Measurements from ENCODE around the gene RHOF. TPM values are rescaled to one million over a fixed set of nuclear protein-coding genes. Genes with fewer than 3 reads are reported as not detected.
A peak's percentile ranks its signal among the peaks of the same experiment; 100 is the strongest.

Gene RHOF
- total and polyA plus RNA-seq, 2 experiments from 2014 or later, result 2.4 to 6.7 TPM

- Histone ChIP-seq H3K9me2 (ENCODE audit: insufficient read depth) (no peaks in the 10 kb centered on the region), H3K4me1 (ENCODE audit: insufficient read depth) (peaks cover 14% of the 10 kb centered on the region), H3K79me2 (ENCODE audit: insufficient read depth) (peaks cover 95% of the 10 kb centered on the region), H3K9me3 (ENCODE audit: low read depth) (no peaks in the 10 kb centered on the region), H3K4me2 (ENCODE audit: unreplicated experiment) (peak overlapping the region; percentile 87), H3K27ac (peak overlapping the region; percentile 55), H3K27me3 (replicated peaks; ENCODE audit: insufficient read depth) (no peaks in the 10 kb centered on the region), H3F3A (ENCODE audit: insufficient read depth) (peaks cover 11% of the 10 kb centered on the region), H4K20me1 (ENCODE audit: insufficient read depth) (no peaks in the 10 kb centered on the region), H2AFZ (no peak overlapping the region), H3K4me3 (peak overlapping the region; percentile 76), H3K9ac (peak overlapping the region; percentile 76), H3K36me3 (ENCODE audit: low read depth) (peaks cover 36% of the 10 kb centered on the region)
- in situ Hi-C loops (cut with MboI), result no loop called here
- TF ChIP-seq EZH2 (IDR thresholded peaks at IDR 0.05; ENCODE audit: insufficient read depth, poor library complexity, severe bottlenecking), result no peak
- peak; percentile 63 for DNase-seq
- WGBS, 2 experiments (ENCODE audit: low coverage in 1 of 2, low lambda C conversion rate in 2 of 2, missing lambda C conversion rate in 2 of 2), result 51 to 53% methylated on average over 23 to 25 of the region's 25 CpGs
These were observed 19.7 kb upstream of the RHOF start for GRCh38 chr12:121812921-121813896.

GRCh38 chr12:121812320-121812871 is 18.9 kb upstream of the RHOF start:
- no peaks in the 10 kb centered on the region for H4K20me1 ChIP-seq (ENCODE audit: insufficient read depth)

GRCh38 chr12:121811434-121812319 is 18.2 kb upstream of the RHOF start:
- peaks cover 95% of the 10 kb centered on the region for H3K79me2 ChIP-seq (ENCODE audit: insufficient read depth)
- no peak overlapping the region for H2AFZ ChIP-seq
- H3K27me3 ChIP-seq (replicated peaks; ENCODE audit: insufficient read depth), result no peaks in the 10 kb centered on the region
- peaks cover 23% of the 10 kb centered on the region for H3K36me3 ChIP-seq (ENCODE audit: low read depth)
- peak overlapping the region; percentile 64 for H3K27ac ChIP-seq
- TF ChIP-seq EZH2phosphoT487 (IDR thresholded peaks at IDR 0.05; ENCODE audit: insufficient read depth, low read depth), result no peak
- TF ChIP-seq EZH2 (IDR thresholded peaks at IDR 0.05; ENCODE audit: insufficient read depth, poor library complexity, severe bottlenecking), result no peak
- H4K20me1 ChIP-seq (ENCODE audit: insufficient read depth), result no peaks in the 10 kb centered on the region
- peak overlapping the region; percentile 87 for H3K4me2 ChIP-seq (ENCODE audit: unreplicated experiment)
- peak; percentile 86 for DNase-seq
- peaks cover 19% of the 10 kb centered on the region for H3K4me1 ChIP-seq (ENCODE audit: insufficient read depth)
- H3K9ac ChIP-seq, result peak overlapping the region; percentile 76
- H3F3A ChIP-seq (ENCODE audit: insufficient read depth), result peaks cover 11% of the 10 kb centered on the region
- H3K9me2 ChIP-seq (ENCODE audit: insufficient read depth), result no peaks in the 10 kb centered on the region
- H3K9me3 ChIP-seq (ENCODE audit: low read depth), result no peaks in the 10 kb centered on the region
- in situ Hi-C loops (cut with MboI), result no loop called here
- WGBS, 2 experiments (ENCODE audit: low coverage in 1 of 2, low lambda C conversion rate in 2 of 2, missing lambda C conversion rate in 2 of 2), result 5 to 6% methylated on average over 32 to 43 of the region's 46 CpGs
- H3K4me3 ChIP-seq, result peak overlapping the region; percentile 76

More at GRCh38 chr12:121812320-121812871, 18.9 kb upstream of the RHOF start:
- peaks cover 28% of the 10 kb centered on the region for H3K36me3 ChIP-seq (ENCODE audit: low read depth)
- DNase-seq, result peak; percentile 87
- H3K9ac ChIP-seq, result peak overlapping the region; percentile 76
- H3K4me3 ChIP-seq, result peak overlapping the region; percentile 76
- no peaks in the 10 kb centered on the region for H3K9me3 ChIP-seq (ENCODE audit: low read depth)
- in situ Hi-C loops (cut with MboI), result no loop called here
- peaks cover 11% of the 10 kb centered on the region for H3F3A ChIP-seq (ENCODE audit: insufficient read depth)
- no peaks in the 10 kb centered on the region for H3K9me2 ChIP-seq (ENCODE audit: insufficient read depth)
- H3K79me2 ChIP-seq (ENCODE audit: insufficient read depth), result peaks cover 95% of the 10 kb centered on the region
- H3K27me3 ChIP-seq (replicated peaks; ENCODE audit: insufficient read depth), result no peaks in the 10 kb centered on the region
- 8 to 10% methylated on average over 24 of the region's 26 CpGs for WGBS, 2 experiments (ENCODE audit: low coverage in 1 of 2, low lambda C conversion rate in 2 of 2, missing lambda C conversion rate in 2 of 2)
- peaks cover 14% of the 10 kb centered on the region for H3K4me1 ChIP-seq (ENCODE audit: insufficient read depth)
- no peak overlapping the region for H2AFZ ChIP-seq
- H3K27ac ChIP-seq, result 0 out of 2 replicates have a peak overlapping the region, but pooled peaks have one; percentile 16
- TF ChIP-seq EZH2phosphoT487 (IDR thresholded peaks at IDR 0.05; ENCODE audit: insufficient read depth, low read depth) (no peak), EZH2 (IDR thresholded peaks at IDR 0.05; ENCODE audit: insufficient read depth, poor library complexity, severe bottlenecking) (no peak)
- peak overlapping the region; percentile 87 for H3K4me2 ChIP-seq (ENCODE audit: unreplicated experiment)
